ENCODE measurements around the gene OGFOD3. TPM values are rescaled to one million over a fixed set of nuclear protein-coding genes. Genes with fewer than 3 reads are reported as not detected.

OGFOD3 gene
- total and polyA plus RNA-seq, 2 experiments from 2014 or later: 25.7 to 30.5 TPM

DNA sequence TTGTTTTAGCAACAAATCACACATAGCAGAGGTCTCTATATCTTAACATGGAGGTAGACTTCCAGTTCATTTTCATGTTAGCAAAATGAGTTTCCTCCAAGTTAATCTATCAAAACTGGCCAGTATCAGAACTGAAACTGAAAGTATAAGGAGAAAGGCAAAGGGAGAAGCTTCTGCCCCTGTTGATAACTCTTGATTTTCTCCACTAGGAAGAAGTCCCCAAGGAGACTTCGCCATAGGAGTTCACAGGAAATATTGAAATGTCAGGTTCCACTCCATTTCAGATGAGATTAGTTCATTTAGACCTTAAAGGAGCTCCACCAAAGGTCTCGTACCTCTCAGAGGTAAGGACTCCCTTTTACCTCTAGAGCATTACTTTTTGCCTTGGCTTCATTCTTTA is 1.2 kb upstream of the OGFOD3 start:
- no peaks in the 10 kb centered on the region for H3K9me2 ChIP-seq (replicated peaks; ENCODE audit: insufficient read depth)
- no peak overlapping the region for H3K27ac ChIP-seq
- H3K4me2 ChIP-seq: peak overlapping the region; percentile 91
- no peaks in the 10 kb centered on the region for H3K36me3 ChIP-seq (replicated peaks; ENCODE audit: insufficient read depth, low read depth)
- H4K20me1 ChIP-seq (ENCODE audit: insufficient read depth, poor library complexity, severe bottlenecking): peaks cover 12% of the 10 kb centered on the region
- no peak for TF ChIP-seq EZH2 (IDR thresholded peaks at IDR 0.05; ENCODE audit: borderline replicate concordance)
- TF ChIP-seq, protein P1, sequence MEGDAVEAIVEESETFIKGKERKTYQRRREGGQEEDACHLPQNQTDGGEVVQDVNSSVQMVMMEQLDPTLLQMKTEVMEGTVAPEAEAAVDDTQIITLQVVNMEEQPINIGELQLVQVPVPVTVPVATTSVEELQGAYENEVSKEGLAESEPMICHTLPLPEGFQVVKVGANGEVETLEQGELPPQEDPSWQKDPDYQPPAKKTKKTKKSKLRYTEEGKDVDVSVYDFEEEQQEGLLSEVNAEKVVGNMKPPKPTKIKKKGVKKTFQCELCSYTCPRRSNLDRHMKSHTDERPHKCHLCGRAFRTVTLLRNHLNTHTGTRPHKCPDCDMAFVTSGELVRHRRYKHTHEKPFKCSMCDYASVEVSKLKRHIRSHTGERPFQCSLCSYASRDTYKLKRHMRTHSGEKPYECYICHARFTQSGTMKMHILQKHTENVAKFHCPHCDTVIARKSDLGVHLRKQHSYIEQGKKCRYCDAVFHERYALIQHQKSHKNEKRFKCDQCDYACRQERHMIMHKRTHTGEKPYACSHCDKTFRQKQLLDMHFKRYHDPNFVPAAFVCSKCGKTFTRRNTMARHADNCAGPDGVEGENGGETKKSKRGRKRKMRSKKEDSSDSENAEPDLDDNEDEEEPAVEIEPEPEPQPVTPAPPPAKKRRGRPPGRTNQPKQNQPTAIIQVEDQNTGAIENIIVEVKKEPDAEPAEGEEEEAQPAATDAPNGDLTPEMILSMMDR (IDR thresholded peaks at IDR 0.05; ENCODE audit: poor library complexity): no peak
- TF ChIP-seq EZH2phosphoT487 (IDR thresholded peaks at IDR 0.05; ENCODE audit: low read depth, severe bottlenecking, unreplicated experiment): no peak
- DNase-seq (ENCODE audit: low spot score): no peak
- WGBS (ENCODE audit: low lambda C conversion rate, missing lambda C conversion rate): 92% methylated on average over 2 of the region's 2 CpGs
- H3K9me3 ChIP-seq (ENCODE audit: low read depth): no peaks in the 10 kb centered on the region
- H2AFZ ChIP-seq: no peak overlapping the region
- H3K4me1 ChIP-seq (ENCODE audit: insufficient read depth): peaks cover 11% of the 10 kb centered on the region
- no peak overlapping the region for H3K4me3 ChIP-seq
- H3K79me2 ChIP-seq: peaks cover 13% of the 10 kb centered on the region
- no peaks in the 10 kb centered on the region for H3K27me3 ChIP-seq

DNA sequence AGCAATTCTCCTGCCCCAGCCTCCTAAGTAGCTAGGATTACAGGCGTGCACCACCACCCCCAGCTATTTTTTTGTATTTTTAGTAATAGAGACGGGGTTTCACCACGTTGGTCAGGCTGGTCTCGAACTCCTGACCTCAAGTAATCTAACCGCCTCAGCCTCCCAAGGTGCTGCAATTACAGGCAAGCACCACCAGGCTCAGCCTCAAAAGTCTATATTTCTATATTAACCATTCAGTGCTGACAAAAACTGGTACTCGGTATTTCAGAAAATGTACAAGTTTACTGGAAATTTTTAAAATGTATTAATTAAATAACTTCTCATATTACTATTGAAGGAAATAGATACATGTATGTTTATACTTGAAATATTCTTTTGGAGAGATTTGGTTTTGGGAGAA is 1.6 kb downstream of the OGFOD3 start:
- no peaks in the 10 kb centered on the region for H3K9me2 ChIP-seq (replicated peaks; ENCODE audit: insufficient read depth)
- H3K4me3 ChIP-seq: no peak overlapping the region
- H3K36me3 ChIP-seq (replicated peaks; ENCODE audit: insufficient read depth, low read depth): no peaks in the 10 kb centered on the region
- H3K4me1 ChIP-seq (ENCODE audit: insufficient read depth): peaks cover 11% of the 10 kb centered on the region
- peaks cover 12% of the 10 kb centered on the region for H4K20me1 ChIP-seq (ENCODE audit: insufficient read depth, poor library complexity, severe bottlenecking)
- H3K27ac ChIP-seq: no peak overlapping the region
- no peak overlapping the region for H2AFZ ChIP-seq
- H3K27me3 ChIP-seq: no peaks in the 10 kb centered on the region
- no peak for DNase-seq (ENCODE audit: low spot score)
- H3K79me2 ChIP-seq: peaks cover 13% of the 10 kb centered on the region
- WGBS (ENCODE audit: low lambda C conversion rate, missing lambda C conversion rate): 93% methylated on average over 6 of the region's 6 CpGs
- no peak overlapping the region for H3K4me2 ChIP-seq
- TF ChIP-seq, protein P1 (IDR thresholded peaks at IDR 0.05; ENCODE audit: poor library complexity): no peak
- TF ChIP-seq EZH2 (IDR thresholded peaks at IDR 0.05; ENCODE audit: borderline replicate concordance): no peak
- TF ChIP-seq EZH2phosphoT487 (IDR thresholded peaks at IDR 0.05; ENCODE audit: low read depth, severe bottlenecking, unreplicated experiment): no peak
- H3K9me3 ChIP-seq (ENCODE audit: low read depth): no peaks in the 10 kb centered on the region

DNA sequence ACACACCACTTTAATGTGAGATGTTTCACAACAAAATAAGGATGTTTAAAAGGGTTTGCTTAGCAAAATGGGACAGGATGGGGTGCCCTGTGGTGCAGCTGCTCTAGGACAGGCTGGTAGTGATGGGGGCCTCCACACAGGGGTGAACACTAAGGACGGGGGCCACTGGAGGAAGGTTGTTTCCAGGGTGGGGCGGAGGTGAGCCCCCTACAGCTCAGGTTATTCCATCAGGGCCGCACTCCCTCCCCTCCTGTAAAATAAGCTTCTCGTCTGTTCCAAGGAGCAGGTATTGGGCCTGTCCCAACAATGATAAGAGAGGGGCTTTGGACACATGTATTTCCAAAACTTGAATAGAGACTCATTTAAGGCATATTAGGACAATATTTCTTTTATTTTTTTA is 2.1 kb downstream of the OGFOD3 start:
- H3K4me1 ChIP-seq (ENCODE audit: insufficient read depth): peaks cover 11% of the 10 kb centered on the region
- no peaks in the 10 kb centered on the region for H3K27me3 ChIP-seq
- no peak for DNase-seq (ENCODE audit: low spot score)
- H3K9me3 ChIP-seq (ENCODE audit: low read depth): no peaks in the 10 kb centered on the region
- no peaks in the 10 kb centered on the region for H3K36me3 ChIP-seq (replicated peaks; ENCODE audit: insufficient read depth, low read depth)
- H3K4me3 ChIP-seq: no peak overlapping the region
- peaks cover 13% of the 10 kb centered on the region for H3K79me2 ChIP-seq
- peaks cover 12% of the 10 kb centered on the region for H4K20me1 ChIP-seq (ENCODE audit: insufficient read depth, poor library complexity, severe bottlenecking)
- no peak for TF ChIP-seq EZH2 (IDR thresholded peaks at IDR 0.05; ENCODE audit: borderline replicate concordance)
- TF ChIP-seq, protein P1 (IDR thresholded peaks at IDR 0.05; ENCODE audit: poor library complexity): no peak
- TF ChIP-seq EZH2phosphoT487 (IDR thresholded peaks at IDR 0.05; ENCODE audit: low read depth, severe bottlenecking, unreplicated experiment): no peak
- WGBS (ENCODE audit: low lambda C conversion rate, missing lambda C conversion rate): 94% methylated on average over 4 of the region's 4 CpGs
- H3K4me2 ChIP-seq: no peak overlapping the region
- no peak overlapping the region for H3K27ac ChIP-seq
- no peak overlapping the region for H2AFZ ChIP-seq
- no peaks in the 10 kb centered on the region for H3K9me2 ChIP-seq (replicated peaks; ENCODE audit: insufficient read depth)

DNA sequence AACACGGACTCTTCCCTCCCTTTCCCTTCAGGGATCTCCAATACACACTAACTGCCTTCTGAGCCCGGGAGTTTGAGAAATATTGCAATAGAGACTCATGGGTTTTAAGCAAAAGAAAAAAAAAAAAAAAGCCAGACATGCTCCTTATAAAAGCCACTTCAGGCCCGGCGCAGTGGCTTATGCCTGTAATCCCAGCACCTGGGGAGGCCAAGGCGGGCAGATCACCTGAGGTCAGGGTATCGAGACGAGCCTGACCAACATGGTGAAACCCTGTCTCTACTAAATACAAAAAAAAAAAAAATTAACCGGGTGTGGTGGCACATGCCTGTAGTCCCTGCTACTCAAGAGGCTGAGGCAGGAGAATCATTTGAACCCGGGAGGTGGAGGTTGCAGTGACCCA is 2.6 kb downstream of the OGFOD3 start:
- Histone ChIP-seq H3K36me3 (replicated peaks; ENCODE audit: insufficient read depth, low read depth) (no peaks in the 10 kb centered on the region), H3K4me2 (no peak overlapping the region), H3K79me2 (peaks cover 13% of the 10 kb centered on the region), H3K4me1 (ENCODE audit: insufficient read depth) (peaks cover 11% of the 10 kb centered on the region), H4K20me1 (ENCODE audit: insufficient read depth, poor library complexity, severe bottlenecking) (peaks cover 12% of the 10 kb centered on the region), H2AFZ (no peak overlapping the region), H3K4me3 (no peak overlapping the region), H3K27ac (no peak overlapping the region), H3K9me3 (ENCODE audit: low read depth) (no peaks in the 10 kb centered on the region), H3K9me2 (replicated peaks; ENCODE audit: insufficient read depth) (no peaks in the 10 kb centered on the region), H3K27me3 (no peaks in the 10 kb centered on the region)
- TF ChIP-seq, protein P1 (IDR thresholded peaks at IDR 0.05; ENCODE audit: poor library complexity): no peak
- 97% methylated on average over 9 of the region's 9 CpGs for WGBS (ENCODE audit: low lambda C conversion rate, missing lambda C conversion rate)
- DNase-seq (ENCODE audit: low spot score): no peak

Measured in hepatocyte (in vitro differentiated cells).